Inflammatory macrophage treated with lipopolysaccharide for 1 hour (primary cell): Measurements from ENCODE around the gene ERBB4.
A peak's percentile ranks its signal among the peaks of the same experiment; 100 is the strongest.
"Not testable (repeated sequence)": the region's sequence is repeated elsewhere in the genome, so short reads cannot be mapped to it uniquely, and the experiment has no call there.

ENCODE experiments used
- DNase-seq, 2 donors: peaks; one replicate each; pipeline ENCODE4 v3.0.0-alpha.2; 2020 to 2022

Gene ERBB4

DNA sequence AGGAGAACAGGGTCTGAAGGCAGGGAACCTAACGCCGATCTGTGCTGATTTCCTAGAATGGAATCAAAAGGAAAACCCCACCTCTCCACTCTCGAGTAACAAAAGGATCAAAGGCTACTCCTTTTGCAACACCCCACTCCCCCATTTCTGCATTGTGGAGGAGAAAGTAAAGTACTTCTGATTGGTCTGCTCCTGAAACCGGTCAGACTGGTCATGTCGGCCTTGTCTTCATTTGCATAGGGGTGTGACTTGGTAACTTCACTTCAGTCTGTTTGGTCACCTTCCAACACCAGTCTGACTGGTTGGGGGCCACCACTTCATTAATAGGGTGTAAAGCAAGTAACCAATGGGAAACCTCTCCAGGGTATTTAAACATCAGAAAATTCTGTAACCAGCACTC, 771.9 kb downstream of the ERBB4 start:
- no peak for DNase-seq

DNA sequence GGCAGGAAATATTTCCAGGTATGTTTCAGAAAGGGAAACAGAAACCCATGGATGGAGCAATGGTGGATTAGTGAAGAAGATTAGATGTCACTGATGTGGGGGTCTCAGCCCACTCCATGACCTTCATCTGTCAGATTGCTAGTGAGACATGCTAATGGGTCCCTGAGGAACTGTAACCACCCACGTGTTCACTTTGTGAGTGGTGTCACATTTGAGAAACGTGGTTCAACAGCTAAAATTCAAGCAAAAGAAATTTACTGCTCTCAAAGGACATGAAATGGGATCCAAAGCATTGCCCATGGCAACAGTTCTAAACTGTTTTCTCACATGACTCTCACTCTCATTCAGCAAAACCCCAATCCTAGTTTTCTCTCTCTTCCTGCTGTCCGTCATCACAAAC, 776.1 kb downstream of the ERBB4 start:
- no peak for DNase-seq

DNA sequence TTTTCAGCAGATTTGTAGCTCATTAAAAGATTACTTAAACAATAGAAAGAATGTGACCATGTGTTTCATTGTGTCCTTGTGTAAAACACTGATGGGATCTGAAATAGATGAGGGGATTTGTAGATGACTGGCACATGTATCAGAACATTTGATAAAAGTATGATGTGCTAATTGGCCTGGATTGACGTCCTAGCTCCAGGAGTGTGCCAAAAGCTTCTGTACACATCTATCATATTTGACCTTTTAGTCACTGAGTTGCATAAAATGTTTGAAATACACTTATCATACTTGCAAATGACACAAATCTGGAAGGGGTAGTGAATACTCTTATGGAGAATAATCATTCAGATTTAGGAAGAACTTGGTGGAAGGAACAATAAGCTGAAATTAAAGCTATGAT, 778.5 kb downstream of the ERBB4 start:
- DNase-seq = no peak

DNA sequence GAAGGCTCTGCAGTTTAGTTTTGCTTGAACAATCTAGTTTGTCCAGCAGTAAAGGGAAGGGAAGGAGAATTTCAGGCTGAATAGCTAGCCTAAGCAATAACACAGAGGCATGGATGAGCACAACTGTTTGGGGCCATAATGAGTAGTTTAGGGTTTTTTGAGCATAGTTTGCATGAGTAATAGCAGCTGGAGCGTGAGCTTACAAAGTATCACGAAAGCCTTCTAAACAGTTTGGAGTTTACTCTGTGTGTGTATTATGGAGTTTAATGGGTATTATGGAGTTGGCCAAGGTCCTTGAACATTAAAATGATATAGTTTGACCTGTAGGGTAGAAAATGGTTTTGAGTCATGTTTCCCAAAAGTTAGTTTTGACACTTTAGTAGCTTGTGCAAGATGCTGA, 782.3 kb downstream of the ERBB4 start:
- no peak for DNase-seq

DNA sequence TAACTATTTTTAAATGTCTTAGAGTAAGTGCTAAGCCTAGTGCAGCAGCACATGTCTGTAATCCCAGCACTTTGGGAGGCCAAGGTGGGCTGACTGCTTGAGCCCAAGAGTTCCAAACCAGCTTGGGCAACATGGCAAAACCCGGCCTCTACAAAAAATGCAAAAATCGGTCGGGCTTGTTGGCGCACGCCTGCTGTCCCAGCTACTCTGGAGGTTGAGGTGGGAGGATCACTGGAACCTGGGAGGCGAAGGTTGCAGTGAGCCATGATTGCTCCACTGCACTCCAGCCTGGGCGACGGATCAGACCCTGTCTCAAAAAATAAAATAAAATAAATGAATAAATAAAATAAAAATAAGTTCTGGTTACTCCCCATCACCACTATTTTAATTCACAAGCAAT, 783.4 kb downstream of the ERBB4 start:
- DNase-seq = no peak

DNA sequence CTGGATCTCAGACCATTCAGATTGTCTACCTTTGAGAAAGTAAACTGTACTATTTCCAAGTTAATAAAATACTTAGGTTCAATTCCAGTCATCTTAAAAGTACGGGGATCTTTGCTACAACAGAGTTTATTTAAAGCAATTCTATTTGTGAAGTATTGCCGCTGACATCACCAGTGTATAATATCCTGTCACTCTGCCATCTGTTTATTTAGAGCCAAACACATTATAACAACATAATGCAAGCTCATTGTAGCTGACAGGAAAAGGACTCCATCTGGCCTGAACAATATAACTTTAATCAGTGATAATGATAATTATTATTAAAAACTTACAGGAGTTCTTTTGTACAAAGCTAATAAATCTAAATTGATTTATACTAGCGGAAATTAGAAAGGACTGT, 786.8 kb downstream of the ERBB4 start:
- DNase-seq = no peak

DNA sequence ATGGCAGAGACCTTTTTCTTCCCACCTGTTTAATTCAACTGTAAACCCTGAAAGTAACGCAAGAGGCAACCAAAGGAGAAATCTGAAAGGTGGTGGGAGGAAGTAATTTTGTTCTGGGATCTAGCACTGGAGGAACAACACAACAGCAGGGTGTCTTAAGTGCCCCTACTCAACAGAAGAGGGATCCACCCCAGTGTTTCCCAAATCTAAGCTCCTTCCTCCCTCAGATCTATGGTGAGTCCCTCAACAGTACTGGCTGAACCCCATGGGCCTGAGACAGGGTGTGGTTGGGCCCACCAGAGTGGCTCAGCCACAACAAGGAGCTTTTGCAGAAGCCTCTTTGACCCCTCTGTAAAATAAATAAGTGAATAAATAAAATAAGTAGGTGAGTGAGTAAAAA, 790.3 kb downstream of the ERBB4 start:
- no peak for DNase-seq

DNA sequence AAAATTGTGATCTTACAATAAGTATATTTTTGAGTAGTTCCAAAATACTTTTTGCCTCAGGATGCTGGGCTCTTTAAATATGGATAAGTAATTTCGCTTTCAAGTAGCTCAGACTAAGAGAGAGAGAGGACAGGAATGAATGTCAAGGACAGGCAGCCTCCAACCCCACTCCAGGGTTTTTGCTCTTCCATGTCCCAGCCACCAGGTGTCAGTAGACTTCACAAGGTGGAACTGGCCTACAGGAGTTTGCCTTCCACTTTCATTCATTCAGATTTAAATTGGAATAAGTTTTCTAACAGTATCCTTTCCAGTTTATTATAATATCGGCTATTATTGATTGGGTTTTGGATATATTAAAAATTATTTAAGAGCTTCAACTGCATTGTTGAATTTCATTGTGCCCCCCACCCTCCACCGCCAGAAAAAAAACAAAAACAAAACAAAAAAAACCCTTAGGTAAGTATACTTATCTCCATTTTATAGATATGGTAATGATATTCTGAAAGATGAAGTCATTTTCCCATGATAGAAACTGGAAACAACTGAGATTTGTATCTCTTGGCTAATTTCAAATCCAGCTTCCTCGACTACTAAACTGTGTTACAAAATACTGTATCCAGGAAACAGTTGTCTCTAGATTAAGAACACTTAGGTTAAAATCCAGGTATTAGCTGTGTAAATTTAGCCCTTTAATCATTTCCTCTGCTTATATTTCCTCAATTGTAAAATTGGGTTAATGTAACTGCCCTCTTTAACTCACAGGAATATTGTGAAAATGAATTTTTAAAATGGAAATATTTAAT, 793.1 kb downstream of the ERBB4 start:
- peak; percentile 21 to 68 for DNase-seq

DNA sequence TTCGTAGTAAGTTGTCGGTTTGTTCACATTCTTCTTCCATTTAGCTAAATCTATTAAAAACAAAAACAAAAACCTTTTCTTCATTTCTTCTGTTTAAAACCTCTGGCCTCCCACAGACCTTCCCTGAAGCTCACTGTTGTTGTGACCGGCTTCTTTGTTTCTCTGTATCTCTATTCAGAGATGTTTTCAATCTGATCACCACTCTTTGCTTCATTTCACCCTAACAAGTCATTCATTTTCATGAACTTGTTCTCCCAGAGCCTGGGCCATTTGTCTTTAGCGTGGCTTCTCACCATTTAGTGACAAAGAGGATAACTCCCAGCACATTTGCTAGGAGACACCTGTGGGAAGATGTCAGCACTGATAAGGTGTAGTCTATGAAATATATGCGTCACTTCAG, 794.2 kb downstream of the ERBB4 start:
- no peak for DNase-seq

DNA sequence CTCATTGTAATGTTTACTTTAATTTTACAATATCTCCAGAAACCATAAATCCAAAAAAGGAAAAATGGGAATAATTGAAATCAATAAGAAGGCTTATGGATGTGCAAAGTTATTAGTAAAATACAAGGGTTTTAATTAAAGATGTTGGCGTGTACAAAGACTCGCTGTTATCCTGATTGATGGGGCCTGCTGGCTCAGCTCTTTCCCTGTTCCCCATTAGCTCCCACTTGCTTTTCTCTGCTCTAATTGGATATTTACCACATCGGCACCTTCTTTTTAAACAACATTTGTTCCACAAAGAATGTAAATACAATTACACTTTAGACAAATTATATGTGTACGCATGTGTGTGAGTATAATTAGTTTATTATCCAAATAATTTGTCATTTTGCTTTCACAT, 796.6 kb downstream of the ERBB4 start:
- no peak for DNase-seq

DNA sequence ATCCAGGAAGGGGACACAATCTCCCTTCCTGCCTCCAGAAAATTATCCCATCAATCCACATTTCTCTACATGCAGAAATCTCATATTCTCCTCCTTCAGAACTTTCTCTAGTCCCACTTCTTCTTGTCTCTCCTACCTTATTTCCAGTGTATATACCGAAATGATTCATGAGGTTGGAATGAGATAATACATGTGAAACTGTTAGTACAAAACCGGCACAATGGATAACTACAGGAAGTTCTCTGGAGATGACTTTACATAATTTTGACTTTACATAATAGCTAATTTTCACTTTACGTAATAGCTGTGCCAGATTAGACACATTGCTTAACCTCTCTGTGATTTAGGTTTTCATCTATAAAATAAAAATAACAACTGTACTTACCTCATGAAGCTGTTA, 801.3 kb downstream of the ERBB4 start:
- DNase-seq = no peak

DNA sequence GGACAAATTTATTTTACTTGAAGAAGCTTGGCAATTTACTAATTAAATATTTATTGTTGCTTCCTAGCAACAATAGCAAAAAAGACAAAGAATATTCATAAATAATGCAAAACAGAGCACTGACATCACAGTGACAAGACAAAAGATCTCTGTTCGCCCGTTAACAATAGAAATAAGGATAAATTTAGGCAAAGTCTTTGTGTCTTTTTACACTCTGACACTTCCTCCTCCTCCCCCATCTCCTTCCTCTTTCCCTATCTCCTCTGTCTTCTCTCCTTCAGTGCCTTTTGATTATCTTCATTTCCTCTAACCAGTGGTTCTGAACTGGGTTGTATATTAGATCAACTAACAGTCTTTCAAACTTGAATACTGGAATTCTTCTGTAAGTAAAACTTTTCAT, 808.4 kb downstream of the ERBB4 start:
- DNase-seq = no peak

DNA sequence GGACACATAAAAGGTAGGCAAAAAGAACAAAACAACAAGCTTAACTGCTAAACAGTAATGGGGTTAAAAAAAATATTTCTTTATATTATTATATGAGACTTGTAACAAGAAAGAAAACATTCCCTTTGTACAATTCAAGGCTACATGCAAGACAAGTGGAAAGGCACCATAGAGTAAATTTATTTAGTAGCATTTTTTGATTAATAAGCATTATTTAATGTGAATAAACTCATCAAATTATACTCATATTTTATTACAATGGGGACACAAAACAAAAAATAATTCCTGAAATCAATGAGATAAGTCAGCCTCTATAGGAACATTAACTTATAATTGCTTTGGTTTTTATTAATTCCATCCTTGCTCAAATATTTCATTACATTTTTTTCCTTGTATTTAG, 809.2 kb downstream of the ERBB4 start:
- no peak for DNase-seq

DNA sequence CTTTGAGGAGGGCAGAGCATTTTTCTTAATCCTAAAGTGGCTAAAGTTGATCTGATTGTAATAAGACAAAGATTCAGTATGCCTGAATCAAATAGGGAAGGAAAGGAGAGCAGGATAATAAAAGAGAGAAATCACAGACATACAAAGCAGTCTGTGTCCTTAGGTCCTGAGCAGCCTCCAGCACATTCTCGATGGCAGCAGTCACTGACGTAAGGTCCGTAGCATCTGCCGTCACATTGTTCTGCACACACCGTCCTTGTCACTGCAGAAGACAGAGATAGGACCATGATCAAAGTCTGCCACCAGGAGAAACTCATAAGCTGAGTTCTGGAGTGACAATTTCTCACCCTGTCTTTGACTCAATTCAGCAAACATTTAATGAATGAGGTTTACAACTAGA, 813.7 kb downstream of the ERBB4 start:
- no peak for DNase-seq

DNA sequence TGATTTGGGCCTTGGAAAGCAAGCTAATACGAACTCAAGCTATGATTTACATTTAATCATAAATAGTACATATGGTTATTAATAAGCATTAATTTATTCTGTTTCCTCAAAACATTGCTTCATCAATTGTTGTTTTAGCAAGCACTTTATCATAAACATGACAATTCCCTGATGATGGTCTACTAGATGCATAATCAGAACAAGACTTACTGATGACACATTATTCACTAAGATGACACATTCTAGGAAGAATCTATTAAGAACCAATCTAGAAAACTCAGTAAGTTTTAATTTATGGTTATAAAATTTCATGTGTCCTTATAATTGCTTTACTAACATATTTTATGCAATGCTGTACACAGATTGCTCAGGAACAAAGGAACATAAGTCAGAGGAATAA, 815.2 kb downstream of the ERBB4 start:
- DNase-seq = no peak

DNA sequence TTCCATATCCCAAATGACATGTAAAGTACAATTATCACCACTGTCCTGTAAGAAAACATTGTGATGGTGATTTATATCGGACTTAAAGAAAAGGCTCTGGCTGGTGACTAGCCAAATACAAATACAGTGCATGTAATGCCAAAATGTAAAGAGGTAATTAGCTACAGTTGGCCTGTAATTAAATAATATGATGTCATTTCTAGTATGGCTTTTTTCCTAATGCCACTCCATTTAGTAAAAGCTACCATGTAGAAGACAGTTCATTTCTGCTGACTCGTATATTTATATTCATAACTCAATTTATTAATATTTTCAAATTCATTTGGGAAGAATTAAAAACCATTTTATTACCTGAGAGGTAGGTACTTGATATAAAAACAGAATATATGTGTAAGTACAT, 815.7 kb downstream of the ERBB4 start:
- no peak for DNase-seq

DNA sequence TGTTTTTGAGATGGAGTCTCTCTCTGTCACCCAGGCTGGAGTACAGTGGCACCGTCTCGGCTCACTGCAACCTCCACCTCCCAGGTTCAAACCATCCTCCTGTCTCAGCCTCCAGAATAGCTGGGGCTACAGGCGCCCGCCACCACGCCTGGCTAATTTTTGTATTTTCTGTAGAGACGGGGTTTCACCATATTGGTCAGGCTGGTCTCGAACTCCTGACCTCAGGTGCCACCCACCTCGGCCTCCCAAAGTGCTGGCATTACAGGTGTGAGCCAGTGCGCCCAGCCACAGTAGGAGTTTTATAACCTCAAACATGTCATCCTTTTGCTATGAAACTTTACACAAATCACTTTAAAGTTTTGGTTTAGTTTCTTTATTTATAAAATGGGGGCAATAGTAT, 816.7 kb downstream of the ERBB4 start:
- not testable (repeated sequence) for DNase-seq

DNA sequence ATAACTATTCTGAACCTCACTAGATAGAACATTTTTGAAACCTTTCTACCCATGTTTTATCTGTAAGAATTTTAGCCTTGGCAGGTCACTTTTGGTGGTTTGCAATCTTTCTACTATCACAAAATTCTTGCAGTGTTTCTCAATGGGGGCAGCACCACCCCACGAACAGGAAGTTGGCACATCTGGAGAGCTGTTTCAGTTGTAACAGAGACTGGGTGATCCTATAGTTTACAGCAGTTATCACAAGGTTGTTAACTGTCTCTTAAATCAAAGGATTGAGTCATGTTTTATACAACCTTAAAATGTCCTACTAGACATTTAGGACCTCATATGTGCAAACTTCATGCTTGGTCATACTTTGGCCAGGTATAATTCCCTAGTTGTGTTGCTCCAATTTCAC, 829.2 kb downstream of the ERBB4 start:
- DNase-seq = no peak

DNA sequence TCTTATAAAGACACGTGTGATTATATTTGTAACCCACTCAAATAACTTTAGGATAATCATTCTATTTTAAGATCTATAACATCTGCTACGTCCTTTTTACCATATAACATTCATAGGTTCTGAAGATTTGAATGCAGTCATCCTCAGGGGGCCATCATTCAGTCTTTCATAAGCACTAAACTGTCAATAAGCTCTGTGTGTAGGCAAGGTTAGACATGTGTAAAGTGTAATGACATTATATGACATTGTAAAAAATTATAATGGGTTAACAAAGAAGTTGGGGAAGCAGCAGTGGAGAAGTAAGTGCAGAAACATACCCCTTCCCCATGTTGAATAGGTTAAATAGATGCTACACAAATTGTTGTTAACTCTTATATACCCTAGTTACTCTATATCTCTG, 845.9 kb downstream of the ERBB4 start:
- no peak for DNase-seq

DNA sequence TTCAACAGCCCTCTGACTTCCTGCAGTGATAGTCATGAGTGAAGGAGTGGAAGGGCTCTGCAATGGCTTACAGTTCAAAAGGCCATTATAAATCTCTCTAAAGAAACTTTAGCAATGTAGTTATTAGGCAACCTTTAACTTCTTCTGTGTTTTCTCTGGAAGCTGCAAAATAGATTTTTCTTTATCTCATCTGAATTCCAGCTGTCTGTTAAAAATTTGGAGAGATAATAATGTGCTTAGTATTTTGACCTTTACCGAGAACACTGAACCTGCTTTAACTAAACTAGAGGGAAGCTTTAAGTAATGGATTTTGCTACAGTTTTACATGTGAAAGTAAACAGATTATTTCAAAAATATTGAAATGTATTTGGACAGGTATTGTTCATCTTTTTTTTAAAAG, 847.9 kb downstream of the ERBB4 start:
- DNase-seq = no peak

DNA sequence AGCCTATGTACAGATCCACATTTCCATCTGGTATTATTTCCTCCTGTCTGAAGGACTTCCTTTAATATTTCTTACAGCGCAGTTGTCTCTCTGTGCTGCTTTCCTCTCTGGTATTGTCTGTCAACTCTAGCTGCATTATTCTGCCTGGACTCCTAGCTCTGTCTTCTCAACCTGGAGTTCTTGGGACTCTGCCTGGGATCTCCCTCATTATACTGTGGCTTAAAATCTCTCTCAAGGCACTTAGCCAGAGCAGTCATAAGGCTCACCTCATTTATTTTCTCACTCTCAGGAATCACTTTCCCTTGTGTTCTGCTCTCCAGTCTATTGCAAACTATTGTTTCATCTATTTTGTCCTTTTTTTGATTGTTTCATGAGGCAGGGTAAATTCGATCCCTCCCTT, 850.4 kb downstream of the ERBB4 start:
- no peak for DNase-seq

DNA sequence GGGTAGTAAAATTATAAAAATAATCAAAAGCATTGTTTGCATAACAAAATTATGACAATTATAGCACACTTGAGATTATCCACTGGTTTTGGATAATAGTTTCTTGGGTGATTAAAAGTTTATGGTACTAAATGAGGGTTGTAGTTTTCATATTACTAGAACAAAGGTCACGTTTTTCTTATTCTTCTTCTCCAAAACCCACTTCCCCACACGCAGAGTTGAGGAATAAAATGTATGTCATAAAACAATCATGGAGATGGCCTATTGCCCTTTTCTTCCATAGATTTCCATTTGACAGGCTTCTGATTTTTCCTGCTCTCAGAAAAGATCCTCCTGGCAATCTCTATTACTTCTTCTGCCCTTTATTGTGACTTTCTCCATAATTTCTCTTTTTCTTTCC, 863.9 kb downstream of the ERBB4 start:
- no peak for DNase-seq

DNA sequence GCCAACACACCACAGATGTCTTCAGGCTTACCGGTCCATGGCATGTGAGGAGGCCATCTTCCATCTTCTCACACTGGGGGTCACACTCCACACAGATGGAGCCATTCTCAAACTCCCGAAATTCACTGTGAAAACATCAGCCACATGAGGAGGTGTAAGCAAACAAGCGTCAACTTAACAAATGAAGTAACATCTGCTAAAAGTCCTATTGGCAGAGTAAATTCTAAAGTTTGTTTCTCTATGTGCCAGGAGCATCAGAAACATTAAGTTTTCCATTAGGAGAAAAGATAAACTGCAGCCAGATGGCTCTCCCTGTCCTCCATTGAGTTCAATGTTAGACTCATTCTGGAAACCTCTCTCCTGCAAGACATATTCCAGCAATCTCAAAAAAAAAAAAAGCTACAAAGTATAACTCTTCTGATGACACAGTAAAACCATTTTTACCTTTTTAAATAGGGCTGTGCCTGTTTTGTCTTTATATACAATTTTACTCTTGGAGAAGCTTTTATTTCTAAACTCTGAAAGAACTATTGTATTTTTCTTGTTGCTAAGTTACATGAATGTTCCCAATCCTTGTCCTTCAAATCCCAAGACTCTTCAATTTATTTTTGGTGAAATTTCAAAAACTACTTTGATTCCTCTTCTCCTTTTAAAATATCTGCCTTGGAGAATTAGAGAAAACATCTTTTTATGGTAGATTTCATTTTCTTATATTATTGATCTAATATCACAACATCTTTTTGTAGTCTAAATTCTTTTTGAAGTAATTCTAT, 865.3 kb downstream of the ERBB4 start:
- no peak for DNase-seq

DNA sequence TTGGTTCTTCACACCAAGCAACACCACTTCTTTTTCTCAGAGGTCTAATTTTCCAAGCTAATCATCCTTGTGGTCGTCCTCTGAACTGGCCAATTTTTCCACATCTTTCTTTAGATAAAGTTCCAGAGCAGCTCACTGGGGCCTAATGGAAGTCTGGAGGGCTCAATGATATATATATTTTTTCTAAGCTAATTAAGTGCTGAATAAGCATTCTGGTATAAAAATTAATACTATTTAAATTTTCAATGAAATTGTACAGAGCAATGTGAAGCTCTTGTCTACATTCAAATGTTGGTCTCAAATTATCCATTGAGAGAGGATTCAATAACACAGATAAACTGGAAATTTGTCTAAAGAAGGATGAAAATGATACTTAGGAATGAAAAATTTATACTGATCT, 866.6 kb downstream of the ERBB4 start:
- no peak for DNase-seq

DNA sequence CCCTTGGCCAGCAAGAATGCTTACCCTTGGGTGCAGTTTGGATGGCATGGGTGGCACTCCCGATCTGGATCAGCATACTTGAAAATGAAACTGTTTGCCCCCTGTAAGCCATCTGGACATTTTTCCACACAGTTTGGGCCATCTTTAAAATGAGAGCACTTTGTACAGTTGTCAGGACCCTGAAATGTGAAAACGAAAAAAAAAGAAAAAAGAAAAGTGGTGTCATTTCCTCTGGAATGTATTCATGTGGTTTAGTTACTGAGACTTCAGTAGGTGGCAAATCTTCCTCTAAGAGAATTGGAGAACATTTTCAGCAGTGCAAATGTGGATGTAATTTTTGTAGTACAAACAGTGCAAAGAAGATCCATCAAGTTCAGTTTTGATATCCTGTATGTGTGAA, 873.3 kb downstream of the ERBB4 start:
- no peak for DNase-seq
